H1 (cell line): Measurements from ENCODE around the gene RBM6. TPM values are rescaled to one million over a fixed set of nuclear protein-coding genes. Genes with fewer than 3 reads are reported as not detected.

Source experiments
- CTCF ChIA-PET: fragments of 300-600 bp; sonication (Branson Sonifier 250); formaldehyde crosslinking; loops from one replicate; lab custom pipeline; 2021; ENCODE audit not compliant: partially characterized antibody; lab: Charles Lee
- POLR2A ChIA-PET: fragments of 300-600 bp; sonication (Branson Sonifier 250); formaldehyde crosslinking; loops from one replicate; lab custom pipeline; 2021; ENCODE audit warnings: inconsistent platforms; ENCODE audit not compliant: partially characterized antibody; lab: Charles Lee
- DNase-seq, 2 experiments: peaks; one replicate each; pipeline versions ENCODE4 v3.0.0 to v3.0.0-alpha.2; 2010 to 2022; ENCODE audit warnings: low spot score in 2 of 2, low read depth in 1 of 2, mixed read lengths in 1 of 2
- FAIRE-seq: peaks from 2 replicates; lab custom pipeline; 2011; peaks lifted over from hg19 to GRCh38; lab: Jason Lieb, UNC
- H2AFZ ChIP-seq: 2 replicates; pipeline ENCODE4 v1.8.1; 2012; ENCODE audit warnings: low read length, inconsistent platforms
- H2AK5ac ChIP-seq: 2 replicates; pipeline ENCODE4 v1.6.1; 2013; ENCODE audit warnings: low read depth, low read length
- H2BK120ac ChIP-seq: replicated peaks from 2 replicates; pipeline ENCODE3; 2013; ENCODE audit warnings: low read depth, low read length, inconsistent platforms
- H2BK12ac ChIP-seq: 2 replicates; pipeline ENCODE4 v1.6.1; 2013; ENCODE audit warnings: low read depth, low read length
- H2BK15ac ChIP-seq: 2 replicates; pipeline ENCODE4 v1.6.1; 2013; ENCODE audit warnings: low read length
- H2BK20ac ChIP-seq: 2 replicates; pipeline ENCODE4 v1.6.1; 2013; ENCODE audit warnings: low read length
- H2BK5ac ChIP-seq: 2 replicates; pipeline ENCODE4 v1.6.1; 2013; ENCODE audit warnings: low read depth, low read length
- H3K14ac ChIP-seq: 2 replicates; pipeline ENCODE4 v1.6.1; 2013; ENCODE audit warnings: inconsistent platforms; ENCODE audit not compliant: insufficient read length
- H3K18ac ChIP-seq: 2 replicates; pipeline ENCODE4 v1.6.1; 2013; ENCODE audit warnings: low read length; ENCODE audit errors: extremely low read depth
- H3K23ac ChIP-seq: 2 replicates; pipeline ENCODE4 v1.6.1; 2013; ENCODE audit warnings: inconsistent platforms; ENCODE audit not compliant: insufficient read length
- H3K23me2 ChIP-seq: 2 replicates; pipeline ENCODE4 v1.6.1; 2013; ENCODE audit warnings: low read depth, low read length
- H3K27ac ChIP-seq: 2 replicates; pipeline ENCODE4 v1.6.1; 2011; ENCODE audit warnings: low read depth, low read length, inconsistent platforms
- H3K27me3 ChIP-seq, 4 experiments: replicated peaks in 1 of 4; 1 replicate in 1 of 4; 2 replicates in 3 of 4; pipeline versions ENCODE4 v1.6.1 to v1.8.1; 2011 to 2013; ENCODE audit warnings: low read length in 3 of 4, mild to moderate bottlenecking in 3 of 4, inconsistent platforms in 2 of 4, mixed read lengths in 2 of 4, moderate library complexity in 1 of 4; ENCODE audit not compliant: control insufficient read depth in 3 of 4, insufficient read depth in 3 of 4; ENCODE audit errors: extremely low read depth in 1 of 4
- H3K36me3 ChIP-seq, 4 experiments: 2 replicates each; pipeline versions ENCODE4 v1.6.1 to v1.8.1; 2011 to 2013; ENCODE audit warnings: mild to moderate bottlenecking in 4 of 4, low read length in 3 of 4, moderate library complexity in 2 of 4, control low read depth in 1 of 4, inconsistent platforms in 1 of 4; ENCODE audit not compliant: insufficient read depth in 4 of 4, control insufficient read depth in 2 of 4
- H3K4ac ChIP-seq: replicated peaks from 2 replicates; pipeline ENCODE3; 2013; ENCODE audit warnings: low read length, low read depth, mixed read lengths, inconsistent platforms; ENCODE audit not compliant: insufficient read length
- H3K4me1 ChIP-seq, 4 experiments: replicated peaks in 1 of 4; 1 replicate in 1 of 4; 2 replicates in 3 of 4; pipeline versions ENCODE4 v1.6.1 to v1.8.1; 2011 to 2013; ENCODE audit warnings: low read length in 3 of 4, inconsistent platforms in 2 of 4, mixed read lengths in 1 of 4; ENCODE audit not compliant: insufficient read depth in 4 of 4, control insufficient read depth in 3 of 4
- H3K4me2 ChIP-seq, 2 experiments: 2 replicates each; pipeline versions ENCODE4 v1.6.1 to v1.8.1; 2011 to 2013; ENCODE audit warnings: low read depth in 2 of 2, low read length in 2 of 2, control low read depth in 1 of 2, inconsistent platforms in 1 of 2, mild to moderate bottlenecking in 1 of 2; ENCODE audit not compliant: insufficient read depth in 1 of 2
- H3K4me3 ChIP-seq, 4 experiments: fragments of 200-600, 300-600 bp in 1 of 4; sonication (generic), shearing (Covaris generic), sonication (Bioruptor Twin) in 1 of 4; 2 replicates each; pipeline versions ENCODE4 v1.5.1 to v1.8.1; 2011 to 2016; ENCODE audit warnings: low read length in 4 of 4, low read depth in 3 of 4, control low read depth in 2 of 4, inconsistent platforms in 2 of 4, mild to moderate bottlenecking in 2 of 4, mixed read lengths in 1 of 4, moderate library complexity in 1 of 4; ENCODE audit not compliant: insufficient read depth in 2 of 4; ENCODE audit errors: extremely low read depth in 1 of 4
- H3K56ac ChIP-seq: replicated peaks from 2 replicates; pipeline ENCODE3; 2013; ENCODE audit warnings: low read depth, mild to moderate bottlenecking, mixed read lengths, low read length, inconsistent platforms; ENCODE audit not compliant: insufficient read length
- H3K79me1 ChIP-seq: 2 replicates; pipeline ENCODE4 v1.6.1; 2013; ENCODE audit warnings: low read depth, low read length, control low read depth
- H3K79me2 ChIP-seq, 2 experiments: 2 replicates each; pipeline versions ENCODE4 v1.6.1 to v1.8.1; 2012 to 2013; ENCODE audit warnings: low read length in 2 of 2, mild to moderate bottlenecking in 2 of 2, inconsistent platforms in 1 of 2; ENCODE audit not compliant: insufficient read depth in 2 of 2, control insufficient read depth in 1 of 2
- H3K9ac ChIP-seq, 4 experiments: replicated peaks in 1 of 4; 1 replicate in 1 of 4; 2 replicates in 3 of 4; pipeline versions ENCODE4 v1.6.1 to v1.8.1; 2011 to 2013; ENCODE audit warnings: low read depth in 3 of 4, low read length in 3 of 4, control low read depth in 2 of 4, mild to moderate bottlenecking in 2 of 4, moderate library complexity in 2 of 4, inconsistent platforms in 1 of 4; ENCODE audit errors: extremely low read depth in 1 of 4
- H3K9me3 ChIP-seq, 2 experiments: 2 replicates each; pipeline versions ENCODE4 v1.6.1 to v1.8.1; 2012 to 2013; ENCODE audit warnings: mild to moderate bottlenecking in 2 of 2, moderate library complexity in 2 of 2, control low read depth in 1 of 2, inconsistent platforms in 1 of 2, low read depth in 1 of 2, low read length in 1 of 2, mixed read lengths in 1 of 2; ENCODE audit not compliant: insufficient read depth in 2 of 2
- H4K20me1 ChIP-seq, 2 experiments: replicated peaks in 1 of 2; 2 replicates each; pipeline versions ENCODE3 to v1.8.1; 2011 to 2013; ENCODE audit warnings: inconsistent platforms in 2 of 2, low read length in 2 of 2, mild to moderate bottlenecking in 1 of 2; ENCODE audit not compliant: insufficient read depth in 2 of 2, control insufficient read depth in 1 of 2
- H4K5ac ChIP-seq: 2 replicates; pipeline ENCODE4 v1.6.1; 2013; ENCODE audit warnings: low read length, low read depth, mixed read lengths, inconsistent platforms; ENCODE audit not compliant: insufficient read length
- H4K8ac ChIP-seq: 2 replicates; pipeline ENCODE4 v1.8.0; 2013; ENCODE audit warnings: mild to moderate bottlenecking, moderate library complexity, low read length, inconsistent platforms; ENCODE audit not compliant: insufficient read depth; ENCODE audit errors: extremely low read depth
- H4K91ac ChIP-seq: replicated peaks from 2 replicates; pipeline ENCODE3; 2013; ENCODE audit warnings: low read length, mixed read lengths, inconsistent platforms; ENCODE audit not compliant: insufficient read length
- CBX8 ChIP-seq: fragments of 300-800, 300-1000 bp; sonication (generic); IDR thresholded peaks from 2 replicates; pipeline ENCODE4 v1.7.1; 2016; ENCODE audit warnings: low read depth, low read length, borderline replicate concordance
- EP300 ChIP-seq, 2 experiments: IDR thresholded peaks; 1 replicate in 1 of 2; 2 replicates in 1 of 2; pipeline ENCODE4 v1.6.1; 2011 to 2012; ENCODE audit warnings: low read depth in 2 of 2, low read length in 2 of 2, mild to moderate bottlenecking in 2 of 2, borderline replicate concordance in 1 of 2, inconsistent platforms in 1 of 2, moderate library complexity in 1 of 2
- EZH2 ChIP-seq: fragments of 200-600 bp; sonication (generic); IDR thresholded peaks from 2 replicates; pipeline ENCODE4 v1.7.1; 2012; ENCODE audit warnings: low read depth, mild to moderate bottlenecking, moderate library complexity, low read length, inconsistent platforms; ENCODE audit not compliant: severe bottlenecking
- GTF2F1 ChIP-seq: IDR thresholded peaks from 2 replicates; pipeline ENCODE4 v1.6.1; 2012; ENCODE audit warnings: low read depth, low read length, improper control_type of control experiment, borderline replicate concordance
- NANOG ChIP-seq: IDR thresholded peaks from 2 replicates; pipeline ENCODE4 v1.6.1; 2011; ENCODE audit warnings: low read length, low read depth, mild to moderate bottlenecking, inconsistent platforms; ENCODE audit not compliant: insufficient read depth, poor library complexity, severe bottlenecking
- RAD21 ChIP-seq, 2 experiments: IDR thresholded peaks in 1 of 2; conservative IDR thresholded peaks in 1 of 2; 2 replicates each; pipeline ENCODE4 v1.6.1; 2011; ENCODE audit warnings: low read depth in 2 of 2, low read length in 2 of 2, improper control_type of control experiment in 1 of 2, inconsistent platforms in 1 of 2, mild to moderate bottlenecking in 1 of 2, moderate library complexity in 1 of 2
- RBBP5 ChIP-seq: IDR thresholded peaks from 2 replicates; pipeline ENCODE4 v1.7.1; 2012; ENCODE audit warnings: low read depth, mild to moderate bottlenecking, inconsistent platforms, low read length, moderate library complexity, borderline replicate concordance
- TEAD4 ChIP-seq: IDR thresholded peaks from 2 replicates; pipeline ENCODE4 v1.6.1; 2012; ENCODE audit warnings: low read depth, low read length, inconsistent platforms, mixed read lengths
- ZNF274 ChIP-seq: IDR thresholded peaks from 2 replicates; pipeline ENCODE4 v1.7.0; 2012; ENCODE audit warnings: low read length, borderline replicate concordance; ENCODE audit errors: extremely low read depth
- WGBS, 2 experiments: shearing (Covaris generic) in 1 of 2; methylation state at CpG; one replicate each; pipeline versions ENCODE4 v1.1.6 to v1.1.7; 2013 to 2015; ENCODE audit warnings: low lambda C conversion rate in 2 of 2, mixed read lengths in 2 of 2, inconsistent platforms in 1 of 2, low coverage in 1 of 2, missing lambda C conversion rate in 1 of 2; ENCODE audit not compliant: insufficient replicate concordance in 2 of 2, insufficient coverage in 1 of 2, insufficient read length in 1 of 2; ENCODE audit errors: extremely low coverage in 1 of 2, missing lambda C conversion rate in 1 of 2; 5-methylcytosine and 5-hydroxymethylcytosine counted together
- polyA plus RNA-seq, 7 experiments: library from polyadenylated mRNA; depleted of rRNA in 3 of 7; stranded (reverse) in 5 of 7; unstranded in 2 of 7; fragments of >200 nt in 5 of 7; fragments of 200-250 nt in 2 of 7; gene quantifications; 1 replicate in 5 of 7; 2 replicates in 1 of 7; 4 replicates in 1 of 7; pipeline versions ENCODE4 v1.2.1 to v1.2.3, GENCODE V29; 2011 to 2013; ENCODE audit warnings: missing spikeins in 2 of 7, mixed read lengths in 2 of 7
- total RNA-seq: library from RNA; stranded (reverse); fragmentation: NEBNext Ultra II Directional; extraction: Animal tissue kit (Norgen Biotek cat#: 25700); gene quantifications from 2 replicates; pipeline ENCODE4 v1.2.1, GENCODE V29; 2021
- TF ChIP-seq, protein P1 (sequence below): IDR thresholded peaks from 2 replicates; pipeline ENCODE4 v1.6.1; 2011; ENCODE audit warnings: low read depth, mild to moderate bottlenecking, low read length; ENCODE audit not compliant: insufficient read depth
- TF ChIP-seq, protein P2 (sequence below): IDR thresholded peaks from 2 replicates; pipeline ENCODE4 v1.6.1; 2011; ENCODE audit warnings: low read length, improper control_type of control experiment

Gene RBM6
- total and polyA plus RNA-seq, 2 of the 8 experiments (the other 6 are each of a cell fraction or from before 2014, with no cell fraction given): 30.6 to 80.1 TPM

DNA sequence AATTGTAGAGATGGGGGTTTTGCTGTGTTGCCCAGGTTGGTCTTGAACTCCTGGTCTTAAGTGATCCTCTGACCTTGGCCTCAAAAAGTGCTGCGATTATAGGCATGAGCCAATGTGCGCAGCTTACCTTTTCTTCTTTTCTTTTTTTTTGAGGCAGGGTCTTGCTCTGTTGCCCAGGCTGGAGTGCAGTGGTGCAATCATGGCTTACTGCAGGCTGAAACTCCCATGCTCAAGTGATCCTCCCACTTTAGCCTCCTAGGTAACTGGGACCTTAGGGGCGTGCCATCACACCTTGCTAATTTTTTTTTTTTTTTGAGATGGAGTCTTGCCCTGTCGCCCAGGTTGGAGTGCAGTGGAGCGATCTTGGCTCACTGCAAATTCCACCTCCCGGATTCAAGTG, 13.0 kb downstream of the RBM6 start:
- Histone ChIP-seq H3K18ac (no peak overlapping the region), H3K9ac (no peak overlapping the region), H3K36me3 (no peaks in the 10 kb centered on the region), H2BK12ac (no peak overlapping the region), H4K8ac (no peak overlapping the region), H2AK5ac (no peak overlapping the region), H4K5ac (no peak overlapping the region), H3K4me2 (no peak overlapping the region), H3K4me1 (no peaks in the 10 kb centered on the region), H2BK5ac (no peak overlapping the region), H3K14ac (no peak overlapping the region), H3K4ac (no peak overlapping the region), H3K27ac (no peak overlapping the region), H2BK15ac (no peak overlapping the region), H2BK20ac (no peak overlapping the region), H3K9me3 (no peaks in the 10 kb centered on the region), H3K4me3 (no peak overlapping the region), H4K20me1 (peaks cover 0 to 6% of the 10 kb centered on the region in 2 experiments), H3K79me2 (peaks cover 7 to 89% of the 10 kb centered on the region in 2 experiments), H3K23me2 (no peaks in the 10 kb centered on the region), H3K56ac (no peak overlapping the region), H2AFZ (no peak overlapping the region), H3K27me3 (no peaks in the 10 kb centered on the region), H2BK120ac (no peak overlapping the region), H4K91ac (no peak overlapping the region), H3K79me1 (peaks cover 8% of the 10 kb centered on the region; the same call in 1 of the 2 replicates), H3K23ac (no peak overlapping the region)
- FAIRE-seq (no peak), DNase-seq (no peak)
- 96% methylated on average over 6 of the region's 6 CpGs; no CpG with 5 or more reads in 1 of the 2 experiments for WGBS, 2 experiments
- POLR2A ChIA-PET: no interaction called here
- CTCF ChIA-PET: interaction anchor here (0.6 kb wide), 2 partner anchors 78 to 89 kb away, joined by 3 read pairs; no protein-coding TSS in a partner anchor
- no peak for TF ChIP-seq RAD21 (IDR thresholded peaks at IDR 0.05 in 1 of 2, conservative IDR thresholded peaks at IDR 0.05 in 1 of 2; ENCODE audit: low read depth in 2 of 2, low read length in 2 of 2)
- TF ChIP-seq CBX8: no peak
- TF ChIP-seq, protein P1, sequence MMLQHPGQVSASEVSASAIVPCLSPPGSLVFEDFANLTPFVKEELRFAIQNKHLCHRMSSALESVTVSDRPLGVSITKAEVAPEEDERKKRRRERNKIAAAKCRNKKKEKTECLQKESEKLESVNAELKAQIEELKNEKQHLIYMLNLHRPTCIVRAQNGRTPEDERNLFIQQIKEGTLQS: no peak
- TF ChIP-seq, protein P2, sequence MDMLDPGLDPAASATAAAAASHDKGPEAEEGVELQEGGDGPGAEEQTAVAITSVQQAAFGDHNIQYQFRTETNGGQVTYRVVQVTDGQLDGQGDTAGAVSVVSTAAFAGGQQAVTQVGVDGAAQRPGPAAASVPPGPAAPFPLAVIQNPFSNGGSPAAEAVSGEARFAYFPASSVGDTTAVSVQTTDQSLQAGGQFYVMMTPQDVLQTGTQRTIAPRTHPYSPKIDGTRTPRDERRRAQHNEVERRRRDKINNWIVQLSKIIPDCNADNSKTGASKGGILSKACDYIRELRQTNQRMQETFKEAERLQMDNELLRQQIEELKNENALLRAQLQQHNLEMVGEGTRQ: no peak
- TF ChIP-seq GTF2F1: no peak
- TF ChIP-seq RBBP5: no peak
- TF ChIP-seq EP300 (IDR thresholded peaks at IDR 0.05; ENCODE audit: borderline replicate concordance in 1 of 2, low read depth in 2 of 2, low read length in 2 of 2): no peak
- no peak for TF ChIP-seq TEAD4
- no peak for TF ChIP-seq ZNF274
- no peak for TF ChIP-seq NANOG
- no peak for TF ChIP-seq EZH2
